GM12878 (cell line): ENCODE results near the gene MAK. TPM values are rescaled to one million over a fixed set of nuclear protein-coding genes. Genes with fewer than 3 reads are reported as not detected.

Experiments
- ATAC-seq: fragments of 200-7000 bp; cut with Tn5 transposase; 3 replicates; pipeline ENCODE4 v1.9.1; 2020; ENCODE audit warnings: mild to moderate bottlenecking, moderate library complexity
- BruUV-seq: library from RNA; stranded (reverse); fragments of 400-500 nt; replicated peaks from 2 replicates; lab custom pipeline; 2021; lab: Mats Ljungman, UMichigan
- CTCF ChIA-PET: fragments of 300-600 bp; sonication (Branson Sonifier 250); formaldehyde crosslinking; extraction: SDS; loops from one replicate; lab custom pipeline; 2021; ENCODE audit warnings: inconsistent platforms; lab: Yijun Ruan, JAX
- POLR2A ChIA-PET: fragments of 350-600 bp; formaldehyde crosslinking; extraction: SDS; loops from one replicate; lab custom pipeline; 2021; ENCODE audit warnings: inconsistent platforms; lab: Charles Lee
- RAD21 ChIA-PET: fragments of 300-600 bp; sonication (Branson Sonifier 250); formaldehyde crosslinking; loops from one replicate; lab custom pipeline; 2023; ENCODE audit warnings: antibody characterized with exemption; ENCODE audit not compliant: unreplicated experiment; lab: Charles Lee
- SMC1A ChIA-PET: fragments of 300-600 bp; sonication (Branson Sonifier 250); formaldehyde crosslinking; loops from one replicate; lab custom pipeline; 2023; ENCODE audit not compliant: unreplicated experiment, uncharacterized antibody; lab: Charles Lee
- DNase-seq: peaks from one replicate; pipeline ENCODE4 v3.0.0-alpha.2; 2011; ENCODE audit warnings: low read depth, low spot score
- FAIRE-seq: peaks from 3 replicates; lab custom pipeline; 2011; peaks lifted over from hg19 to GRCh38; lab: Jason Lieb, UNC
- H2AFZ ChIP-seq: 2 replicates; pipeline ENCODE4 v1.6.0; 2011; ENCODE audit warnings: low read depth, low read length, control low read depth; ENCODE audit not compliant: control insufficient read depth
- H3K27ac ChIP-seq: 2 replicates; pipeline ENCODE4 v1.5.1; 2011; ENCODE audit warnings: control low read depth; ENCODE audit not compliant: control insufficient read depth, insufficient read depth
- H3K27me3 ChIP-seq, 2 experiments: replicated peaks in 1 of 2; 2 replicates each; pipeline versions ENCODE4 v1.6.0 to v1.6.1; 2011; ENCODE audit warnings: low read length in 1 of 2; ENCODE audit not compliant: control insufficient read depth in 2 of 2, insufficient read depth in 2 of 2
- H3K36me3 ChIP-seq, 2 experiments: 2 replicates each; pipeline ENCODE4 v1.5.1; 2011; ENCODE audit warnings: low read length in 1 of 2; ENCODE audit not compliant: control insufficient read depth in 2 of 2, insufficient read depth in 2 of 2
- H3K4me1 ChIP-seq: 2 replicates; pipeline ENCODE4 v1.6.1; 2011; ENCODE audit warnings: mild to moderate bottlenecking, low read length, moderate library complexity, mixed read lengths; ENCODE audit not compliant: control insufficient read depth, insufficient read depth
- H3K4me2 ChIP-seq: 2 replicates; pipeline ENCODE4 v1.6.0; 2011; ENCODE audit warnings: control low read depth; ENCODE audit not compliant: control insufficient read depth, insufficient read depth
- H3K4me3 ChIP-seq: fragments of 200-600 bp; sonication (generic); 2 replicates; pipeline ENCODE4 v1.5.1; 2016
- H3K79me2 ChIP-seq: 2 replicates; pipeline ENCODE4 v1.6.0; 2011; ENCODE audit warnings: low read length; ENCODE audit not compliant: control insufficient read depth, insufficient read depth
- H3K9ac ChIP-seq: 2 replicates; pipeline ENCODE4 v1.8.0; 2011; ENCODE audit warnings: low read length, control low read depth, mixed read lengths; ENCODE audit not compliant: control insufficient read depth, insufficient read depth
- H3K9me3 ChIP-seq: replicated peaks from 3 replicates; pipeline ENCODE4 v1.5.1; 2011; ENCODE audit warnings: mild to moderate bottlenecking, low read length; ENCODE audit not compliant: control insufficient read depth, insufficient read depth
- H4K20me1 ChIP-seq: 2 replicates; pipeline ENCODE4 v1.6.0; 2011; ENCODE audit not compliant: control insufficient read depth, insufficient read depth
- BACH1 ChIP-seq: fragments of 450-650 bp; IDR thresholded peaks from 2 replicates; pipeline ENCODE4 v1.6.1; 2017; ENCODE audit warnings: mild to moderate bottlenecking, borderline replicate concordance
- CBFB ChIP-seq: IDR thresholded peaks from 2 replicates; pipeline ENCODE4 v1.6.1; 2016; ENCODE audit warnings: antibody characterized with exemption, low read depth
- CBX5 ChIP-seq: sonication (generic); IDR thresholded peaks from 2 replicates; pipeline ENCODE4 v1.6.1; 2016; ENCODE audit warnings: low read depth, moderate library complexity, mild to moderate bottlenecking, inconsistent platforms
- CHD4 ChIP-seq: fragments of 200-600 bp; sonication (generic); IDR thresholded peaks from 2 replicates; pipeline ENCODE4 v1.6.1; 2016; ENCODE audit warnings: mild to moderate bottlenecking
- EZH2 ChIP-seq: IDR thresholded peaks from 2 replicates; pipeline ENCODE4 v1.6.1; 2012; ENCODE audit warnings: low read depth, mild to moderate bottlenecking, control low read depth, inconsistent platforms, low read length, borderline replicate concordance; ENCODE audit not compliant: control insufficient read depth
- HDAC6 ChIP-seq: fragments of 200-600 bp; sonication (generic); IDR thresholded peaks from one replicate; pipeline ENCODE4 v1.8.0; 2017; ENCODE audit warnings: antibody characterized with exemption; ENCODE audit not compliant: unreplicated experiment
- KLF5 ChIP-seq: fragments of 450-650 bp; IDR thresholded peaks from 2 replicates; pipeline ENCODE4 v1.6.1; 2014; ENCODE audit warnings: mild to moderate bottlenecking; ENCODE audit not compliant: partially characterized antibody
- MTA3 ChIP-seq: IDR thresholded peaks from 2 replicates; pipeline ENCODE4 v1.6.1; 2012; ENCODE audit warnings: low read length, inconsistent platforms, borderline replicate concordance
- RBBP5 ChIP-seq: fragments of 200-600 bp; sonication (generic); conservative IDR thresholded peaks from 2 replicates; pipeline ENCODE4 v1.6.1; 2016
- SMAD5 ChIP-seq: IDR thresholded peaks from 2 replicates; pipeline ENCODE4 v1.6.1; 2016; ENCODE audit warnings: antibody characterized with exemption, low read depth
- SMARCA5 ChIP-seq: fragments of 450-650 bp; IDR thresholded peaks from 2 replicates; pipeline ENCODE4 v1.6.1; 2017; ENCODE audit warnings: mild to moderate bottlenecking
- ZBTB4 ChIP-seq: fragments of 450-650 bp; formaldehyde crosslinking; IDR thresholded peaks from 2 replicates; pipeline ENCODE4 v1.4.0; 2022; ENCODE audit warnings: mild to moderate bottlenecking, moderate library complexity
- WGBS: methylation state at CpG from one replicate; pipeline ENCODE4 v1.1.6; 2016; ENCODE audit warnings: low lambda C conversion rate; ENCODE audit not compliant: insufficient replicate concordance, insufficient coverage; ENCODE audit errors: missing lambda C conversion rate; 5-methylcytosine and 5-hydroxymethylcytosine counted together
- in situ Hi-C: fragments of 300-500 bp; cut with MboI; formaldehyde crosslinking; loops from 9 replicates; pipeline ENCODE4 v1.14.3; 2018; ENCODE audit warnings: mixed read lengths
- intact Hi-C: fragments of 100-400 bp; cut with micrococcal nuclease; formaldehyde crosslinking; loops from one replicate; pipeline ENCODE4 v1.14.2; 2022; ENCODE audit not compliant: unreplicated experiment
- polyA plus RNA-seq, 11 experiments: library from polyadenylated mRNA; depleted of rRNA in 4 of 11; unstranded in 6 of 11; stranded (reverse) in 5 of 11; fragments of >200 nt; fragmentation: Nextera tagmentation in 4 of 11; fragmentation: Illumina TruSeq in 1 of 11; extraction: Ambion mirVana in 4 of 11; extraction: Trizol in 1 of 11; gene quantifications; 1 replicate in 1 of 11; 2 replicates in 10 of 11; pipeline versions ENCODE4 v1.2.1 to v1.2.3, GENCODE V29; 2011 to 2016; ENCODE audit warnings: inconsistent platforms in 2 of 11, missing spikeins in 2 of 11, low read depth in 1 of 11
- total RNA-seq, 4 experiments: library from RNA; depleted of rRNA in 3 of 4; stranded (reverse); fragments of >200 nt in 3 of 4; fragmentation: Illumina TruSeq in 1 of 4; extraction: Trizol in 1 of 4; gene quantifications; 2 replicates each; pipeline versions ENCODE4 v1.2.1 to v1.2.3, GENCODE V29; 2013 to 2021
- TF ChIP-seq, protein P1 (sequence below): IDR thresholded peaks from 2 replicates; pipeline ENCODE4 v1.6.1; 2011; ENCODE audit warnings: mild to moderate bottlenecking, low read depth, low read length, moderate library complexity; ENCODE audit not compliant: insufficient replicate concordance

The MAK gene
- total and polyA plus RNA-seq, 10 of the 15 experiments (the other 5 are each of a cell fraction or from before 2014, with no cell fraction given): 0.01 to 0.90 (median 0.13) TPM; not detected in 1

- ChIA-PET POLR2A (interaction anchor here (0.6 kb wide), 1 partner anchor 177 kb away, joined by 3 read pairs; no protein-coding TSS in a partner anchor), CTCF (interaction anchor here (1.2 to 1.9 kb wide), 3 partner anchors 81 to 395 kb away, joined by 3 to 6 read pairs (median 4); no protein-coding TSS in a partner anchor), RAD21 (no interaction called here), SMC1A (interaction anchor here (0.5 to 1.6 kb wide), 3 partner anchors 16 to 722 kb away, joined by 3 to 4 read pairs (median 3); no protein-coding TSS in a partner anchor)
- H3K4me1 ChIP-seq: no peaks in the 10 kb centered on the region
- TF ChIP-seq RBBP5 (no peak), CBFB (no peak), HDAC6 (no peak), EZH2 (no peak)
- TF ChIP-seq, protein P1, sequence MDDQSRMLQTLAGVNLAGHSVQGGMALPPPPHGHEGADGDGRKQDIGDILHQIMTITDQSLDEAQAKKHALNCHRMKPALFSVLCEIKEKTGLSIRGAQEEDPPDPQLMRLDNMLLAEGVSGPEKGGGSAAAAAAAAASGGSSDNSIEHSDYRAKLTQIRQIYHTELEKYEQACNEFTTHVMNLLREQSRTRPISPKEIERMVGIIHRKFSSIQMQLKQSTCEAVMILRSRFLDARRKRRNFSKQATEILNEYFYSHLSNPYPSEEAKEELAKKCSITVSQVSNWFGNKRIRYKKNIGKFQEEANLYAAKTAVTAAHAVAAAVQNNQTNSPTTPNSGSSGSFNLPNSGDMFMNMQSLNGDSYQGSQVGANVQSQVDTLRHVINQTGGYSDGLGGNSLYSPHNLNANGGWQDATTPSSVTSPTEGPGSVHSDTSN: no peak
- H3K4me3 ChIP-seq: no peak overlapping the region
- no peak for DNase-seq
- H3K9me3 ChIP-seq: no peaks in the 10 kb centered on the region
- 0% methylated on average over 1 of the region's 1 CpG for WGBS
- no peak overlapping the region for H3K4me2 ChIP-seq
- H3K27ac ChIP-seq: no peak overlapping the region
- no TSS peak for BruUV-seq
- intact Hi-C loops (no loop called here), in situ Hi-C loops (no loop called here)
- no peaks in the 10 kb centered on the region for H4K20me1 ChIP-seq
- no peaks in the 10 kb centered on the region for H3K36me3 ChIP-seq
- H3K27me3 ChIP-seq: no peaks in the 10 kb centered on the region
- FAIRE-seq: no peak
- ATAC-seq: no peak
- no peak overlapping the region for H3K9ac ChIP-seq
- H2AFZ ChIP-seq: no peak overlapping the region
- H3K79me2 ChIP-seq: no peaks in the 10 kb centered on the region
These were observed 35.0 kb upstream of the MAK start for GRCh38 chr6:10873374-10873773.

DNA sequence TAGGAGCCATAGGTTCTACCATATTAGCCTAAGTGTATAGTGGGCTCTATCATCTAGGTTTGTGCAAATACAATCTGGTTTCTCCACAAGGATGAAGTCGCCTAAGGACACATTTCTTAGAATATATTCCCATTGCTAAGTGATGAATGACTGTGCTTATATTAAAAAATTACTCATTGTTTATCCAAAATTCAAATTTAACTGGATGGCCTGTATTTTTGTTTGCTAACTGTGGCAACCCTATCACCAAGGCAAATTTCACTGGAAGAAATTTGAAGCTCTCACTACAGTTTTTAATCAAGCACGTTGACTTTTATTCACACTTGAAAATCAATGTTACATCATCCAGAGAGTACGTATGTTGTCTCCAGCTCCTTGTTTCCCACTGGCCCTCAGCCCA lies 29.6 kb upstream of the MAK start:
- SMC1A ChIA-PET: no interaction called here
- POLR2A ChIA-PET: no interaction called here
- WGBS: 56% methylated on average over 3 of the region's 3 CpGs
- RAD21 ChIA-PET: interaction anchor here (0.6 kb wide), 1 partner anchor 335 kb away, joined by 4 read pairs; no protein-coding TSS in a partner anchor
- Histone ChIP-seq H3K4me2 (no peak overlapping the region), H3K4me3 (no peak overlapping the region), H3K27ac (no peak overlapping the region), H3K36me3 (no peaks in the 10 kb centered on the region), H4K20me1 (no peaks in the 10 kb centered on the region), H3K9me3 (no peaks in the 10 kb centered on the region), H3K9ac (no peak overlapping the region), H3K4me1 (no peaks in the 10 kb centered on the region), H3K27me3 (no peaks in the 10 kb centered on the region; a peak in 1 of 4 replicates), H2AFZ (no peak overlapping the region), H3K79me2 (no peaks in the 10 kb centered on the region)
- no TSS peak for BruUV-seq
- no peak for FAIRE-seq
- in situ Hi-C loops: no loop called here
- intact Hi-C loops: no loop called here
- DNase-seq: no peak
- CTCF ChIA-PET: no interaction called here
- ATAC-seq: no peak
- no peak for TF ChIP-seq MTA3
- no peak for TF ChIP-seq CHD4
- no peak for TF ChIP-seq CBX5
- no peak for TF ChIP-seq KLF5
- TF ChIP-seq BACH1: no peak
- TF ChIP-seq SMARCA5: no peak
- no peak for TF ChIP-seq ZBTB4
- no peak for TF ChIP-seq SMAD5
